Parathyroid adenoma (tissue), 2 donors: ENCODE results near the gene GUCY1A2.

ENCODE experiments used
- H2AFZ ChIP-seq: fragments of 300-600 bp; sonication (generic); one replicate; pipeline ENCODE4 v1.7.0; 2017; ENCODE audit warnings: antibody characterized with exemption, mild to moderate bottlenecking
- H3K27ac ChIP-seq: fragments of 300-600 bp; sonication (generic); one replicate; pipeline ENCODE4 v1.7.0; 2017
- H3K27me3 ChIP-seq: fragments of 300-600 bp; sonication (generic); one replicate; pipeline ENCODE4 v1.7.0; 2017; ENCODE audit warnings: low read length; ENCODE audit not compliant: control insufficient read depth, insufficient read depth
- H3K36me3 ChIP-seq: fragments of 300-600 bp; sonication (generic); one replicate; pipeline ENCODE4 v1.7.0; 2017; ENCODE audit warnings: low read length; ENCODE audit not compliant: control insufficient read depth, insufficient read depth
- H3K4me1 ChIP-seq: fragments of 300-600 bp; sonication (generic); one replicate; pipeline ENCODE4 v1.7.0; 2017; ENCODE audit warnings: control low read depth
- H3K4me2 ChIP-seq: fragments of 300-600 bp; sonication (generic); one replicate; pipeline ENCODE4 v1.7.0; 2017; ENCODE audit warnings: low read length
- H3K4me3 ChIP-seq: fragments of 300-600 bp; sonication (generic); one replicate; pipeline ENCODE4 v1.7.0; 2017; ENCODE audit warnings: low read depth, low read length
- H3K79me2 ChIP-seq: fragments of 300-600 bp; sonication (generic); one replicate; pipeline ENCODE4 v1.7.0; 2017; ENCODE audit warnings: control low read depth
- H3K9ac ChIP-seq: fragments of 300-600 bp; sonication (generic); one replicate; pipeline ENCODE4 v1.7.0; 2017; ENCODE audit warnings: mild to moderate bottlenecking
- H3K9me3 ChIP-seq: fragments of 300-600 bp; sonication (generic); one replicate; pipeline ENCODE4 v1.7.0; 2017; ENCODE audit warnings: low read length; ENCODE audit not compliant: control insufficient read depth
- CTCF ChIP-seq: fragments of 300-600 bp; sonication (generic); IDR thresholded peaks from one replicate; pipeline ENCODE4 v1.7.0; 2017; ENCODE audit warnings: antibody characterized with exemption, mild to moderate bottlenecking
- donor health status: primary hyperparathyroidism.

Gene GUCY1A2

GRCh38 chr11:107044503-107044902 is 26.2 kb upstream of the GUCY1A2 start:
- no peak overlapping the region for H3K4me3 ChIP-seq
- no peaks in the 10 kb centered on the region for H3K79me2 ChIP-seq
- no peak overlapping the region for H2AFZ ChIP-seq
- H3K9ac ChIP-seq = no peak overlapping the region
- H3K27me3 ChIP-seq = no peaks in the 10 kb centered on the region
- H3K27ac ChIP-seq = no peak overlapping the region
- H3K4me2 ChIP-seq = no peak overlapping the region
- no peaks in the 10 kb centered on the region for H3K36me3 ChIP-seq
- no peaks in the 10 kb centered on the region for H3K4me1 ChIP-seq
- TF ChIP-seq CTCF = no peak
- no peaks in the 10 kb centered on the region for H3K9me3 ChIP-seq

- H3K4me1 ChIP-seq = no peaks in the 10 kb centered on the region
- TF ChIP-seq CTCF = no peak
- H3K79me2 ChIP-seq = no peaks in the 10 kb centered on the region
- H3K9ac ChIP-seq = no peak overlapping the region
- no peak overlapping the region for H3K4me2 ChIP-seq
- H3K4me3 ChIP-seq = no peak overlapping the region
- H3K27ac ChIP-seq = no peak overlapping the region
- H3K9me3 ChIP-seq = no peaks in the 10 kb centered on the region
- no peaks in the 10 kb centered on the region for H3K36me3 ChIP-seq
- no peaks in the 10 kb centered on the region for H3K27me3 ChIP-seq
- H2AFZ ChIP-seq = no peak overlapping the region
These were observed 25.1 kb upstream of the GUCY1A2 start for GRCh38 chr11:107043242-107044006.

- Histone ChIP-seq H3K36me3 (no peaks in the 10 kb centered on the region), H3K27ac (no peak overlapping the region)
These were observed 24.5 kb upstream of the GUCY1A2 start for GRCh38 chr11:107042748-107043147.

GRCh38 chr11:107041088-107041444 is 22.8 kb upstream of the GUCY1A2 start:
- no peaks in the 10 kb centered on the region for H3K36me3 ChIP-seq
- no peak overlapping the region for H3K27ac ChIP-seq
- no peaks in the 10 kb centered on the region for H3K9me3 ChIP-seq
- no peaks in the 10 kb centered on the region for H3K4me1 ChIP-seq
- no peak overlapping the region for H3K4me2 ChIP-seq
- TF ChIP-seq CTCF = no peak
- H3K79me2 ChIP-seq = no peaks in the 10 kb centered on the region
- H3K4me3 ChIP-seq = no peak overlapping the region
- H3K27me3 ChIP-seq = no peaks in the 10 kb centered on the region
- H2AFZ ChIP-seq = no peak overlapping the region
- no peak overlapping the region for H3K9ac ChIP-seq

More at GRCh38 chr11:107042748-107043147, 24.5 kb upstream of the GUCY1A2 start:
- Histone ChIP-seq H3K79me2 (no peaks in the 10 kb centered on the region), H3K27me3 (no peaks in the 10 kb centered on the region), H2AFZ (no peak overlapping the region), H3K9me3 (no peaks in the 10 kb centered on the region), H3K9ac (no peak overlapping the region), H3K4me1 (no peaks in the 10 kb centered on the region), H3K4me3 (no peak overlapping the region), H3K4me2 (no peak overlapping the region)
- no peak for TF ChIP-seq CTCF

GRCh38 chr11:107040433-107041087 is 22.3 kb upstream of the GUCY1A2 start:
- no peak overlapping the region for H2AFZ ChIP-seq
- H3K4me2 ChIP-seq = no peak overlapping the region
- no peaks in the 10 kb centered on the region for H3K79me2 ChIP-seq
- H3K4me3 ChIP-seq = no peak overlapping the region
- no peaks in the 10 kb centered on the region for H3K9me3 ChIP-seq
- H3K36me3 ChIP-seq = no peaks in the 10 kb centered on the region
- no peaks in the 10 kb centered on the region for H3K27me3 ChIP-seq
- no peak for TF ChIP-seq CTCF
- H3K4me1 ChIP-seq = no peaks in the 10 kb centered on the region
- H3K9ac ChIP-seq = no peak overlapping the region
- no peak overlapping the region for H3K27ac ChIP-seq
